Left forelimb (tissue), 1 donor: ENCODE data around the gene OR51T1.

ENCODE experiments used
- DNase-seq: peaks from one replicate; pipeline ENCODE4 v3.0.0-alpha.2; 2018; ENCODE audit warnings: low spot score

Gene OR51T1

DNA sequence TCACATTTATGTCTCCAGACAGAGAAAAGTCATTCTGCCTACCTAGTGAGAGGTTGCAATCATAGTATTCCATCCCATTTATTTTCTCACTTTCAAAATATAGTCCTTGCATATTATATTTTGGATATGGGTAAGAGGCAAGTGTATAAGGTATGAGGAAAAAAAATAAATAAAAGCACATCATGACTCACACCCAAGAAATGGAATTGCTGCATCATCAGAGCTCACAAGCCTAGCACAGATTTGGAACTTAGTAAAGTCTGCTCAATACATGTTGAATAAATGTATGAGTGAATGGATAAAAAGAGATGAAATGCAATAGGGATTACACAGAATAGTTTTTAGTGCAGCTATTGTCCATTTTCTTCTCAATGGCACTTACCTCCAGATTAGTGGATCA lies 44.9 kb downstream of the OR51T1 start:
- no peak for DNase-seq
